ENCODE results near the gene PIP4P1.

PIP4P1 gene

DNA sequence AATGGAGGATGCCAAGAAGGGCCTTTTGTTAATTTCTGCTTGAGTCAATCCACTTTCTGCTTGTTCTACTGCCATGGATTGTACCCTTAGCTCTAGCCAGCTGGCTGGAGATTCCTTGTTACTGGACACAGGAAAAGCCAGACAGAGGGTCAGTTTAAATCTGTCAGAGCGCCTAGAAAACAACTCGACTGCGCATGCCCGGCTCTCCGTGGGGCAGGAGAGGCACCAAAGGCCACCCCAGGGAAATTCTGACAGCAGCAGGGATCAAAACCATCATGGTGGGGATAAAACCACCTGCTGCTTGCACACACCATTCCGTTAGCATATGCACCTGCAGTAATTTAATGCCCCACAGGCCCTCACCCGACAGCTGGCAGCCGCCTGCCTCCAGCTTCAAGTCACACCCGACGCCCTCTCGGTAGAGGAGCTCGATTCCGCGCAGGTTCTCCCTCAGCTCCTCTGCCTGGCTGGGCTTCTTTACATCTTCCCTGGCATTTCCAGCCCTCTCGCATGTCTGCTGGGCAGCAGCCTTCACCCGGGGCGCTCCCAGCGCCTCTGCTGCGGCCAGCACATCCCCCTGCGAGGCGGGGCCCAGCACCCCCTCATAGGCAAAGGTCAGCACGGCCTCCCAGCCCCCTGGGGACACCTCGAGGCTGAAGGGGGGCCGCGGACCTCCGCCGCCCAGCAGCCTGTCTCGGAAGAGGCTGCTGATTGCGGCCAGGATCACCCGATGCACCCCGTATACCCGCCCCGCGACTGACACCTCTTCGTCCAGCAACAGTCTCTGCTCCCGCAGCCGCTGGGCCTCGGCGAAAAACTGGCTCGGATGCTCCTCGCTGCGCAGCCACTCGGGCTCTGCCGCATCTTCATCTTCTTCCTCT is 26.3 kb downstream of the PIP4P1 start:
- no peak for DNase-seq

- DNase-seq = no peak
These were observed 31.2 kb downstream of the PIP4P1 start for GRCh38 chr14:20429801-20430669.

- DNase-seq = peak; percentile 17
These were observed 32.4 kb downstream of the PIP4P1 start for GRCh38 chr14:20428802-20429201.

DNA sequence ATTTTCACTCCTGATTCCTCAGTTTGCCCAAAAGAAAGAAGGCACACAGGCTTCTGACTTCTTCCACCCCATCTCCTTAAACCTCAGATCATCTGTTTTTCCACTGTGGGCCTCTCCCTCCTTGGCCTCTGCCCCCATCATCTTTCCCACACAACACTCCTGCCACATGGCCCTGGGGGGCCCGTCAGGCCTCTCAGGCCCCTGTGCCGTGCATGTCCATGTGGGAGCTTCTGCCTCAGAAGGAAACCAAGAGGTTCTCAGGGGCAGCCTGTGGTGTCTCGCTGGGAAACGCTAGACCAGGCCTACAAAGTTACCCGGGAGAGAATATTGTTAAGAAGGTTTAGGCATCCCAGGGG is 33.2 kb downstream of the PIP4P1 start:
- no peak for DNase-seq

DNA sequence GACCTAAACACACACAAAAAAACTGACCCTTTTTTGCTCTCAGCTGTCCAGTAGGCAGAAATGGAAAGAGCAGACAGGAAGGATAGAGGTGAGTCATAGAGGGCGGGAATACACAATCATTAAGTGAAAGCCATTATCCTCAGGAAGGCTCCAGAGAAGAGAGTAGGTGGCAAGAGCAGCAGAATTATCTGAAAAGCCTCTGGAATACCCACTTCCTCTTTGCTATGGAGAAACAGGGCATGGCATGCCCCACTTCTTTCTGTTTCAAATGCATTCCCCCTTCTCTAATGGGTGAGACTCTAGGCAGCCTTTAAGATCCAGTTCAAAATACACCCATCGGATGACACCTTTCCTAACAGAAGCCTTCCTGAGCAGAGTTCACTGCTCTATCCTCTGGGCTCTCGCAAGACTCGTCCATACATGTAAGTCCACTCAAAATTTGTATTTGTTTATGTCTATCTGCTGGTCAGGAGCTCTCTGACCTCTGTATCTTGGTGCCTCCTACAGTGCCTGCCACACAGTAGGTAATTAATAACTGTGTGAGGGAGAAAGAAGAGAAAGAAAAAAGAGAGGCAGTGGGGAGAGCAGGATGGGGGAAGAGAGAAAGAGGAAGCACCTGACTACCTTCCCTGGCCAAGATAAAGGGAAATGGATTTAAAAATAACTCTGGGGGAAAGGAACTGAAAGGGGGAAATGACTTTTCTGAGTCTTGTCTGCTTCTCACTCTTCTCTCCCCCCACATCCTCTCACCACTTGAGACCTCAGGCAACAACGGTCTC is 33.8 kb downstream of the PIP4P1 start:
- peak; percentile 48 for DNase-seq

GRCh38 chr14:20424851-20425250 is 36.4 kb downstream of the PIP4P1 start:
- no peak for DNase-seq

DNA sequence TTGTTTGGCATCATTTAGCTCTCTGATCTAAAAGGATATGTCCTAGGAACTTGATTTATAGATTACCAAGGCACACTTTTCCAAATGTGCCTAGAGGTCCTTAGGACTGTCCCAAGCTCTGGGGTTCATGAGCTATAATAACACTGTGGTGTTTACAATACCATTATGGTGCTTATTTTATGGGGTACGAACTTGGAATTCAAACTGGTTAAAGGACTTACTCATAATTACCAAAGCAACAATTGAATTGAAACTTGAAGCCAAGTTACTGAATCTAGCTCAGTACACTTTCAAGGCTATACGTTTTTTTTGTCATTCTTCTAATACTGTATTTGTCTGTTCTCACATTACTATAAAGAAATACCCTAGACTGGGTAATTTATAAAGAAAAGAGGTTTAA is 38.3 kb downstream of the PIP4P1 start:
- DNase-seq = no peak

DNA sequence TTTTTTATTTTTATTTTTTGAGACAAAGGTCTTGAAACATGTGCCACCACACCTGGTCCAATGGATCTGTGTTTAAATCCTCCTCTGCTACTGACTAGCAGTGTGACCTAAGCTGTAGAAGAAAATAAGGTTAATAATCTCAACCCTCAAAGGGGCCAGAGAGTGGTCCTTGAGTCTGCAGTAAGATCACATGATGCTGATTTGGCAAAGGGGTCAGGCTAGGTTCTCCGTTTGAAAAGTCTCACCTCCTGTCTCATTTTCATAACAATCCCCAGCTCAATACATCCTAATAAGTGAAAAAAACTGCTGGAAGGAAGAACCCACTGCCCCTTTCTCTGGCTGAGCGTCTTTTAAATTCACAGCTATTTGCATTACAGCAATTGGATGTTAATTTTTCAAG is 40.0 kb downstream of the PIP4P1 start:
- DNase-seq = no peak

DNA sequence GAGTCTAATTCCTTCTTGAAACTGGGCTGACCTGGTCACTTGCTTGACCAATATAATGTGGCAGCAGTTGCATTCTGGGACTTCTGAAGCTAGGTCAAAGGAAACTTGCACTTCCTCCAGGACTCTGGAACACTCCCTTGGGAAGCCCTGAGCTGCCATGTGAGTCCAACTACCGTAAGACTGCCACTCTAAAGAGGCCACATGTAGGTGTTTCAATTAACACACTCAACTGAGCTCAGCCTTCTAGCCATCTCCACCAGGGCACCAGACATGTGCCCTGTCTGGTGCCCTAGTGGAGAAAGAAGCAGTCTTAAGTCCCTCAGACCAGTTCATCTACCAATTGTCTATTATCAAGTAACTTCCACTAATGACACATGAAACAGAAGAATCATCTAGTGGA is 41.8 kb downstream of the PIP4P1 start:
- no peak for DNase-seq

GRCh38 chr14:20418501-20418909 is 42.7 kb downstream of the PIP4P1 start:
- no peak for DNase-seq

GRCh38 chr14:20417250-20418186 is 43.7 kb downstream of the PIP4P1 start:
- no peak for DNase-seq

DNA sequence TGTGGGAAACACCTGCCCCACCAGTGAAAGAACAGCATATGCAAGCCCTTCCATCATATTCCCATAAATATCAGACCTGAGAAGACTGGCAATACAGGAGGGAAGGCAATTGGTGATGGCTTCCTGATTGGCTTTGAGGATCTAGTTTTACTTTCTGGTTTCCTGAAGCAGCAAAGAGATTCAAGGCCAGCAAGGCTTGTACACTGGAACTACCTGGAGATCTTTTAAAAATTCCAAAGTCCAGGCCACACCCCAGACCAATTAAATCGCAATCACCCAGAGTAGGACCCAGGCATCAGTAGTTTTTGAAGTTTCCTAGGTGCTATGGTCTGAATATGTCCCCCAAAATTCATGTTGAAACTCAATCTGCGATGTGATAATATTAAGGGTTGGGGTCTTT is 45.0 kb downstream of the PIP4P1 start:
- no peak for DNase-seq

DNA sequence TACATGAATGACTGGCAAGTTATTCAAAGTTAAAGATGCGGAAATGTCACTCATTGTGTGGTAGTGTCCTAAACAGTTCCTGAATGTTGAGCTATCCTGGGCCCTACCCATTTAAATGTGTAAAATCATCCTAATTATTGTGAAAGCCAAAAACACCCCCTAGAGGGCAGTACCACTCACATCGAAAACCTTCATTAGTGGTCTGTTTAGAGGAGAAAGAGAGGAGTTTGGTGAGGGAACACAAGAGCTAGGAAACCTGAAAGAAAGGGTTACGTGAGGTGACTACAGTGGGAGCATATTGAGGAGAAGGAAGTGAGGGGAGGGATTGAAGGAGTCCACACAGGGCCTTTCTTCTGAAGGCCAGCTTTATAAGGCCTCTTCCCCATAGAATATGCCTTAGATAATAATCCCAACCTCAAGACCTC is 45.4 kb downstream of the PIP4P1 start:
- DNase-seq = peak; percentile 66

- DNase-seq = peak; percentile 23
These were observed 47.5 kb downstream of the PIP4P1 start for GRCh38 chr14:20413744-20414082.

DNA sequence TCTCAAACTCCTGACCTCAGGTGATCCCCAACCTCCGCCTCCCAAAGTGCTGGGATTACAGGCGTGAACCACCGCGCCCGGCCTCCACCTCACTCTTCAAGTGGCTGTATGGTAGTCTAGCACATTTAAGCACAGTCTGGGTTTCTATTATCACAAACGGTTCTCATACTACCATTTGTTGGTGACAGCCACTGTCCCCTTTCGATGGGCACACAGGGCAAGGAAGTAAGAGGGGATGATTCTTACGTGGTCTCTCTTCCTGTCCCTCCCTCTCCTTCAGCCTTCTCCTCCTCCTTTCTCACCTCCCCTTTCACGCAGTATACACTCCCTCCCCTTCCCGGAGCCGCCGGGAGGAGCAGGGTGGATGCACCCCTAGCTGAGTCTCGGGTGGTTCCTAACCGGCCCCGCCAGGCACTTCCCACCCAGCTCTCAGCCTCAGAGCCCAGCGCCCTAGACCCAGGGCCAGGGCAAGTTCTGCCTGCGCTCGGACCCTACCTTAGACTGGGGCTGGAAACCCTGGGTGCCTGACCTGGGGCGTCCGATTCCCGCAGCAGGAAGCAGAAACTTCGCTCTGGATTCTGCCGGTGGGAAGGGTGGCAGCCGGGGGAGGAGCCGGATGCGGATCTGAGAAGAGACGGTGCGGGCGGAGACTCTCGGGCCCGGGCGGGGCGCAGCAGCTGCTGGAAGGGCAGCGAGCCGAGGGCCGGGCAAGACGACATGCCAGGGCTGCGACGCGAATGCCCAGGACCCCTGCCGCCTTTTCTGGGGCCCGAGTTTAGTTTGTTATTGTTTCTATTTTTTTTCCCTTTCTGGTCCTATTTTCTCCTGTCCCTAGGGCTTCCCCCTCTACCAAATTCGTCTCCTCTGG is 48.1 kb downstream of the PIP4P1 start, which contains the start of gene TEP1:
Gene TEP1, minus strand, starts transcription at position 626 of the 868 bp plus-strand sequence. CDS start 5,062 bp downstream, outside the sequence.
- DNase-seq = peak; percentile 75

- no peak for DNase-seq
These were observed 48.8 kb downstream of the PIP4P1 start for GRCh38 chr14:20412411-20412810.

DNA sequence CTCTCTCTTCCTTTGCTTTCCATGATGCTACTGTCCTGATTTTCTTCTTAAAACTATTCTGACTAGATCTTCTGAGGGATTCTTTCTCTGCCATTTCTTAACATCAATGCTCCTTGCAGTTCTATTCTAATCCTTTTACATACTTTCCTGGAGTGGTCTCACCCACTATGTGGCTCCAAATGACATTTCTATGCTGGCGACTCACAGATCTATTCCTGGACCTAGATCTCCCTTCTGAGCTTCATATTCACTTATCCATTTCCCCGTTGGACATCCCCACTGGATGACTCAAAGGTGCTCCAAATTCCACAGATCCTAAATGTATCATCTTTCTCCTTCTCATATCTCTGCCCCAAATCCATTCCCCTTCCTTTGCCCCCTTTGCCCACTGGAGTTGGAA is 52.0 kb downstream of the PIP4P1 start:
- DNase-seq = no peak
